Nucleus accumbens (tissue), 56 donors: ENCODE measurements around the gene IGF2.

ENCODE experiments used
- DNase-seq, 56 donors: peaks; one replicate each; lab custom pipeline; 2025; lab: John Stamatoyannopoulos, UW

IGF2 gene

DNA sequence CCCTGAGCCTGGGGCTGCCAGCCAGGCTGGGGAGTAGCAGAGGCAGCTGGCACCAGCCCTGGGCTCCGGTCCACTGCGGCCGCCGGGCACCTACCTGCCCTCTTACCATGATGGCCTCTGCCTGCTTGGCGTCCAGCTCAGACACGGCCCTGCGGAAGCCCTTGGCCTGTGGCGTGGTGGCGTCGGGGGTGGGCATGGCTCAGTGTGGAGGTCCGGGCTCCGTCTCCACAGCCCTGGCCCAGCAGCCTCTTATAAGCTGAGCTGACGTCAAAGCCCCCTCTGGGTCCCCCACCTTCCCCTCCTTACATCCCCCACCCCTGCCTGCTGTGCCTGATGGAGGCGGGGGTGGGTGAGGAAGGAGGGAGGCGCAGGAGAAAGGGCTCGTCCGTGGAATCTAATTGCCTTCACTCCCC lies 32.4 kb upstream of the IGF2 start, which contains the start of gene TH:
Gene TH (minus strand): TSS at position 225 of the 413 bp plus-strand sequence. CDS start 29 bp downstream, at position 196.
- DNase-seq = no peak

- DNase-seq = no peak
Measured at GRCh38 chr11:2169626-2170570, 30.7 kb upstream of the IGF2 start.

DNA sequence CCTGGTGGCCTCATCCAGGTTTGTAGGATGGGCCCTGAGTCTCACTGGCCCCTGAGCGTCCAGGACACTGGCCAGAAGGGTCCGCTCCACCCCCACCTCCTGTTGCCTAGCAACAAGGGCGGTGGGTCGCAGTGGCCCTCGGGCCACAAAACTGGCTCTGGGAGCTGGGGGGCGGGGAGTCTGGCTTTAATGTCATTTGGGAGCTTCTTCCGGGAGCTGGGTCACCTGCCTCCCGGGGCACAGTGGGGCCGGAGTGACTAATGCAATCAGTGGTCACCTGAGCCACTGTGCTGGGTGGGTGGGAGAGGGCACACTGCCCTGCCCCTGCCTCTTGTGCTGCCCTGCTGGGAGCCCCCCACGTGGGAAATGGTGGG lies 29.8 kb upstream of the IGF2 start:
- DNase-seq = peak in 1 of 56 donors; percentile 14

DNA sequence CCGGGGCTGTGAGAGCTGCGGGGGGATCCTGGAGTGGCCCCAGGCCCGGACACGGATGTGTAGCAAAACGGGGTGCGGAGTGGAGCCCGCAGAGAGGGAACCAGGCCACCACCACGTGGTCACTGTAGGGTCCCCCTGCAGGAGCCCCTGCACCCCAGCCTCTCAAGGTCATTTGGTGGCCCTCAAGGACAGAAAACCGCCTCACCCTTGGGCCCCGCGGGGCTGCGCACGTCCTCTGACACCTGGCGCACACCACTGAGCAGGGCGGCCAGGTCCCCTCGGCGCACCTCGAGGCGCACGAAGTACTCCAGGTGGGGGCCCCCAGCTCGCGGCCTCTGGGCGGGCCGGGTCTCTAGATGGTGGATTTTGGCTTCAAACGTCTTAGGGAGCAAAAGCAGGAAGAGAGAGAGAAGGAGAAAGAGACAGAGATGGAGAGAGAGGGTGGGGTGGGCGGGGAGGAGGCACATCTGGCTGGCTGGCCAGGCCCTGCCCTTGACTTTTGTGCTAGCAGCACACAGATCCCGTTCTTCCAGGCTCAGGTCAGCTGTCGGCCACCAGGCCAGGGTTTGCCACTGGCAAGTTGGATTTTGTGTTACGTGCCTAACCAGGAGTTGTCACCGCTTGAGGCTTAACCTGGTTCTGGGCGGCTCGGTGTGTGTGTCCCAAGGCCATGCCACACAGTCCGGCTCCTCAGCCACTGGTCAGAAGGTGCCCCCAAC lies 29.3 kb upstream of the IGF2 start:
- no peak for DNase-seq

- DNase-seq = no peak
Measured at GRCh38 chr11:2167141-2168045, 28.2 kb upstream of the IGF2 start.

DNA sequence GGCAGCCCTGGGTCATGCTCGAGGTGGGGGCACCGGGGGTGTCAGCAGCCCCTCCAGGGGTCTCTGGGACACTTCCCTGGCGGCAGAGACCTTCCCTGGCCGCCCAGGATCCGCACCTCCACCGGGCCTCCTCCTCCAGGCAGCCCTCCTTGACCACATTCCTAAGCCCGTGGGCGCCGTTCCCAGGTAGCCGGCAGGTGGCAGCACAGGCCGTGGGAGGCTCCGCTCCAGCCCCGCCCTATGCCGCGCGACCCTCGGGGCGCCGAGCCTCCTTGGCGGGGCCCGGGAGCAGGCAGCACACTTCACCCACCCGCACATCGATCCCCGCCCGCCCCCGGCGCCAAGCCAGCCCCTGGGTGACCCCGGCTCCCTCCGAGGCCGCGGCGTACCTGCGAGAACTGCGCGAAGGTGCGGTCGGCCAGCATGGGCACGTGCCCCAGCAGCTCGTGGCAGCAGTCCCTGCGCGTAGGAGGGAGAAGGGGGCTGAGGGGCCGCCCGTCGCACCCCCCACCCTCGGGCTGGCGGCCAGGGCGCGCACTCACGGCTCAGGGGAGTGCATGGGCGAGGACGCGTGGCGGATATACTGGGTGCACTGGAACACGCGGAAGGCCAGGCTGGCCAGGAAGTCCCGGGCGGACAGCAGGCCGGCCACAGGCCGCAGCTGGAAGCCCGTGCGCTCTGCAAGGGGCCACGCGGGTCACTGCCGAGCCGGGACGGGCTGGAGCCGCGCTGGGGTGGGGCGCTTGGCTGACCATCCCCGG lies 27.1 kb upstream of the IGF2 start:
- peak in 1 of 56 donors; percentile 50 for DNase-seq

GRCh38 chr11:2165571-2165970 lies 26.4 kb upstream of the IGF2 start:
- no peak for DNase-seq

- no peak for DNase-seq
Measured at GRCh38 chr11:2164861-2165555, 25.8 kb upstream of the IGF2 start.

DNA sequence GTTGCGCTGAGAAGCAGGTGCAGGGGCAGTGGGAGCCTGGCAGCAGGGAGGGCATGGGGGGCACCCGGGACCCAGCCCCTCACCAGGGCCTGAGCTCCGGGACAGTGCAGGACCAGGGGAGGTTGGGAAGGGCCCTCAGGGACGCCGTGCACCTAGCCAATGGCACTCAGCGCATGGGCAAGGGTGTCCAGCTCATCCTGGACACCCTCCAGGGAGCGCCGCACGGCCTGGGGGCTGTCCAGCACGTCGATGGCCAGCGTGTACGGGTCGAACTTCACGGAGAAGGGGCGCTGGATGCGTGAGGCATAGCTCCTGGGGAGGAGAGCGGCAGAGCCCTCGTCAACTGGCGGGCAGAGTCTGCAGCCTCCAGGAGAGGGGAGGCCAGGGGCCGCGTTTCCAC lies 24.9 kb upstream of the IGF2 start:
- DNase-seq = no peak

GRCh38 chr11:2163428-2163978 lies 24.3 kb upstream of the IGF2 start:
- no peak for DNase-seq

DNA sequence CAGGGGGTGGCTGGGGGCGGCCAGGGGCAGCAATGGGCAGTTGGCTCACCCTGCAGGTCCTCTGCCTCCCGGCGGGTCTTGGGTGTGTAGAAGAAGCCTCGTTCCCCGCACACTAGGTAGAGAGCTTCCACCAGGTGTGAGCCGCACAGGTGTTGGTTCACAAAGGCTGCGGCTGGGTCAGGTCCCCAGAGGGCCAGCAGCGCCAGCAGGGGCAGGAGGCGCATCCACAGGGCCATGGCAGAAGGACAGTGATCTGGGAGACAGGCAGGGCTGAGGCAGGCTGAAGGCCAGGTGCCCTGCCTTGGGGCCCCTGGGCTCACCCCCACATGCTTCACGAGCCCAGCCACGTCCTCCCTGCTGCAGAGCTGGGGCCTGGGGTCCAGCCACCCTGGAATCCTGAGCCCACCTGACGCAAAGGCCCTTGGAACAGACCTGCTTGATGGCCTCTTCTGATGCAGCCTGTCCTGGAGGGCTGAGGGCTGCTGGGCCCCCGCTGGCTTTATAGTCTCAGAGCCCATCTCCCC lies 21.6 kb upstream of the IGF2 start, which contains the start of gene INS:
Gene INS (minus strand): TSS at position 474 of the 524 bp plus-strand sequence. CDS start 238 bp downstream, at position 236.
- no peak for DNase-seq

GRCh38 chr11:2159536-2160413 lies 20.6 kb upstream of the IGF2 start:
- no peak for DNase-seq

DNA sequence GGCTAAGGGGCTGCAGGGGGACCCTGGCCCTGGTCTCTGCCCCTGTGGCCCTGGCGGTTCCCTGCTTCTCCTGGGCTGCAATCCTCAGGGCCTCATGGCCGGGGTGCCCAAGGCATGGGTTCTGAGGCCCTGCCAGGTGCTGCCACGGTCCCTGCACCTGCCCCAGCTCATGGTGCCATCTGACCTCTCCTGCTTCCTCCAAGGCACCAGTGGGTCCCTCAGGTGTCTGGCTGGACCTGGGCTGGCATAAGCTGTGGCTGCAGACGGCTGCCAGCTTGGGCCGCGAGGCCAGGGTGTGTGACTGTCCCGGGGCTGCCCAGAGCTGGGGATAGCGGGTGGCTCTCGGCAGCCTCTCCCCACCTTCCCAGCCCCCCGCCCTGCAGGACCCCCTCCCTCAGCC lies 19.8 kb upstream of the IGF2 start:
- no peak for DNase-seq

- DNase-seq = no peak
Measured at GRCh38 chr11:2158296-2158737, 19.1 kb upstream of the IGF2 start.

- peak in 1 of 56 donors; percentile 24 for DNase-seq
Measured at GRCh38 chr11:2157294-2158040, 18.3 kb upstream of the IGF2 start.

DNA sequence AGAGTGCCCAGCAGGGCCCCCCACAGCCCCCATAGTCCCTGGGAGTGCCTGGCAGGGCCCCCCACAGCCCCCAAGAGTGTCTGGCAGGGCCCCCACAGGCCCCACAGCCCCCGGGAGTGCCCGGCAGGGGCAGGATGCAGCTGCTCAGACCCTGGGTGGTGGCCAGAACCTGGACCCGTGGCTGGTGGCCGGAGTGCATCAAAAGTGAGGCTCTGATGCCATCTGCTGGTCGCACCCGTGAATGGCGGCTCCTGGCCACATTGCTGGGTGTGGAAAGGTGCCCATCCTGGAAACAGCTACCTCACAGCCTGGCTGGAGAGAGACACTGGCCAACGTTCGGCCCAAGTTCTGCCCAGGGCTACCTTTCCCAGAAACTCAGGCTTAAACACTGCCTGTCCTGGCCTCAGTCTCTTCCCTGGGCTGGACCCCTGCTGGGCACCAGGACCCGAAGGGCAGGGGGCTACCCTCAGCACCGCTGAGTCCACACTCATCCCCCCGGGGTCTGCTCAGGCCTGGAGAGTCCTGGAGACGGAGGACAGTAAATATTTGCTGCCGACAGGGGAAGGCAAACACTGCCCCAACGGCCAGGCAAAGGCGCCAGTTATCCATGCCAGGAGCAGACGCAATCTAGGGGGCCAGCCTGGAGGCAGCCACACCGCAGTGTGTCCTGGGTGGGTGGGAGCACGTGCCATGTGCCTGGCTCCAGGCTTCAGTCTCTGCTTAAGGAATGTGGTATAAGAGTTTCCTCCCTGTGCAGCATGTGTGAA lies 17.4 kb upstream of the IGF2 start:
- peak in 37 of 56 donors; percentile 5 to 78 (median 27) for DNase-seq
